HUDEP-2 (cell line): ENCODE results near the gene MECP2.

Experiments
- DNase-seq, 76 experiments: peaks; one replicate each; lab custom pipeline; 2025; ENCODE audit not compliant: unreplicated experiment in 76 of 76; lab: John Stamatoyannopoulos, UW

Gene MECP2

GRCh38 chrX:153973127-153974002, 124.2 kb downstream of the MECP2 start:
- peak in 1 of 76 experiments; percentile 12 for DNase-seq

GRCh38 chrX:153972368-153973126, 125.0 kb downstream of the MECP2 start, which contains the start of gene TMEM187:
Gene TMEM187 (plus strand): TSS chrX:153972754. CDS start chrX:153982063, 9,309 bp downstream.
- DNase-seq = peak in 72 of 76 experiments; percentile 13 to 89 (median 78)
